ENCODE measurements around the gene CLEC7A.

GRCh38 chr12:10088955-10089900 lies 40.8 kb downstream of the CLEC7A start:
- TF ChIP-seq, protein P1, sequence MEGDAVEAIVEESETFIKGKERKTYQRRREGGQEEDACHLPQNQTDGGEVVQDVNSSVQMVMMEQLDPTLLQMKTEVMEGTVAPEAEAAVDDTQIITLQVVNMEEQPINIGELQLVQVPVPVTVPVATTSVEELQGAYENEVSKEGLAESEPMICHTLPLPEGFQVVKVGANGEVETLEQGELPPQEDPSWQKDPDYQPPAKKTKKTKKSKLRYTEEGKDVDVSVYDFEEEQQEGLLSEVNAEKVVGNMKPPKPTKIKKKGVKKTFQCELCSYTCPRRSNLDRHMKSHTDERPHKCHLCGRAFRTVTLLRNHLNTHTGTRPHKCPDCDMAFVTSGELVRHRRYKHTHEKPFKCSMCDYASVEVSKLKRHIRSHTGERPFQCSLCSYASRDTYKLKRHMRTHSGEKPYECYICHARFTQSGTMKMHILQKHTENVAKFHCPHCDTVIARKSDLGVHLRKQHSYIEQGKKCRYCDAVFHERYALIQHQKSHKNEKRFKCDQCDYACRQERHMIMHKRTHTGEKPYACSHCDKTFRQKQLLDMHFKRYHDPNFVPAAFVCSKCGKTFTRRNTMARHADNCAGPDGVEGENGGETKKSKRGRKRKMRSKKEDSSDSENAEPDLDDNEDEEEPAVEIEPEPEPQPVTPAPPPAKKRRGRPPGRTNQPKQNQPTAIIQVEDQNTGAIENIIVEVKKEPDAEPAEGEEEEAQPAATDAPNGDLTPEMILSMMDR (IDR thresholded peaks at IDR 0.05; ENCODE audit: insufficient read depth, low read length, poor library complexity, severe bottlenecking) = no peak
- no peak for TF ChIP-seq EZH2phosphoT487 (conservative IDR thresholded peaks at IDR 0.05; ENCODE audit: low read length)

Data from SU-DHL-6 (cell line).